GM21515 (cell line): ENCODE measurements around the gene ATP2A3.
"Not testable (repeated sequence)": the region's sequence is repeated elsewhere in the genome, so short reads cannot be mapped to it uniquely, and the experiment has no call there.

ENCODE experiments used
- ATAC-seq: cut with Tn5 transposase; IDR thresholded peaks from one replicate; pipeline ENCODE4 v1.9.1; 2021; ENCODE audit not compliant: unreplicated experiment

Gene ATP2A3

GRCh38 chr17:3956983-3957382 lies 7.3 kb downstream of the ATP2A3 start:
- ATAC-seq = no peak

DNA sequence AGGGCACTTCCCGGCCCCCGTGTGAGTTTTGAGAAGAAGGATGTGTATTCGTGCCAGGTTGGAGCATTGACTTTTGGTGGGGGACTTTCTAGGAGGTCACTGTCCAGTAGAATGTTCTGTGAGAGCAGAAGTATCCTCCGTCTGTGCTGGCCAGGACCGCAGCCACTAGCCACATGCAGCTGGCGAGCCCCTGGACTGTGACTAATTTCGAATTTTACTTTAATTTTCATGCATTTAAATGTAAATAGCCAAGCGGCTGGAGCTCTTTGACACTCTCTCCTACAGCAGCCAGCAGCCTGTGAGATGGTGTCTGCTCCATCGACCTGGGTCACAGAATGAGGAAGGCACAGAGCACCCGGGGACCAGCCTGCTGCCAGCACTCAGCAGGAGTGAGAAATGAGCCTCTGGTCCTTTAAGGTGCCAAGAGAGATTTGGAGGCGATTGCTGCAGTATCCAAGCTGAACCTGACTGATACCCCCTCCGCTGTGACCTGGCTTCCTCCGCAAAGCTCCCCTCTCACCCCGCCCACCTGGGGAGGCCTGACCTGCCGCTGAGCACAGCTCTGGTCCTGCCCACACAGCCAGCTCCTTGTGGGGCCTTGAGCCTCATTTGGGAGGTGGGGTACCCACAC lies 7.8 kb downstream of the ATP2A3 start:
- ATAC-seq = no peak

DNA sequence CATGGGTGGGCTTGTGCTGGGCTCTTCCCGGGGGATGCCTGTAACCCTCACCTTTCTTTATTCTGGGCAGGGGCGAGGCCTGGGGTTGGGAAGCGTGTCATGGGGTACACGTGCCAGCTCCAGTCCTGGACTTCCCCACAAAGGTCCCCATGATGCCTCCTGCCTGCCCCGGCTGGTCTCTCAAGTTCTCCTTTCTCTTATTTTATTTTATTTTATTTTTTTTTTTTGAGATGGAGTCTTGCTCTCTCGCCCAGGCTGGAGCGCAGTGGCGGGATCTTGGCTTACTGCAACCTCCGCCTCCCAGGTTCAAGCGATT lies 8.6 kb downstream of the ATP2A3 start:
- ATAC-seq = no peak

GRCh38 chr17:3954976-3955672 lies 9.1 kb downstream of the ATP2A3 start:
- no peak for ATAC-seq

DNA sequence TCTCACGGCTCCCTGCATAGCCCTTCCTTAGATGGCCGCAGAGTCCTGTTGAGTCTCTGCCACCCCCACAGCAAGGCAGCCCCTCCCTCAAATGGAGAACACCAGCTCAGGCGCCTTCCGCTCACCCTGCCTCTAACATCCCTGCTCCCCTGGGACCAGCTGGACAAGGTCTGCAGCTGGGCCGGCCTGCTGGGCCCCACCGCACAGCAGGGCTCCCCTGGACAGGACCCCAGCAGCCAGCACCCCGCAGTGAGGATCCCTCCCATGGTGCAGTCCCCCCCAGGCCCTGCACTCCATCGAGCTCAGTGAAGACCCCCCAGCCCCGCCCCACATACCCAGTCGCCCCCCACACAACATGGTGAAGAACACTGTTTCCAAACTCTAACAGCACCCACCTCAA lies 10.2 kb downstream of the ATP2A3 start:
- no peak for ATAC-seq

GRCh38 chr17:3953542-3953941 lies 10.7 kb downstream of the ATP2A3 start:
- ATAC-seq = no peak

- ATAC-seq = no peak
These were observed 12.1 kb downstream of the ATP2A3 start for GRCh38 chr17:3952186-3952585.

- ATAC-seq = no peak
These were observed 12.8 kb downstream of the ATP2A3 start for GRCh38 chr17:3951420-3951819.

GRCh38 chr17:3951003-3951402 lies 13.2 kb downstream of the ATP2A3 start:
- ATAC-seq = no peak

GRCh38 chr17:3950584-3950983 lies 13.7 kb downstream of the ATP2A3 start:
- ATAC-seq = no peak

- no peak for ATAC-seq
These were observed 14.8 kb downstream of the ATP2A3 start for GRCh38 chr17:3949418-3949817.

DNA sequence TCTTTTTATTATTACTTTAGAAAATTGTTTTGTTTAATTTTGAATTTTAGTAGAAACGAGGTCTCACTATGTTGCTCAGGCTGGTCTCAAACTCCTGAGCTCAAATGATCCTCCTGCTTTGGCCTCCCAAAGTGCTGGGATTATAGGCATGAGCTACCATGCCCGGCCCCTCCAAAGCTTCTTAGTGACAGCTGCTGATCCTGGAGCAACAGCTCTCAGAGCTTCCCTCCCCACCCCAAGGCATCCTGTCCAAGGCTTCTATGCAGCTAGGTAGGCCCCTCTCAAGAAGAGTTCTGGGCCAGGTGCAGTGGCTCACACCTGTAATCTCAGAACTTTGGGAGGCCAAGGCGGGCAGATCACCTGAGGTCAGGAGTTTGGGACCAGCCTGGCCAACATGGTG lies 15.7 kb downstream of the ATP2A3 start:
- ATAC-seq = not testable (repeated sequence)

GRCh38 chr17:3947318-3947810 lies 16.9 kb downstream of the ATP2A3 start:
- ATAC-seq = no peak

- no peak for ATAC-seq
These were observed 17.5 kb downstream of the ATP2A3 start for GRCh38 chr17:3946711-3947235.

DNA sequence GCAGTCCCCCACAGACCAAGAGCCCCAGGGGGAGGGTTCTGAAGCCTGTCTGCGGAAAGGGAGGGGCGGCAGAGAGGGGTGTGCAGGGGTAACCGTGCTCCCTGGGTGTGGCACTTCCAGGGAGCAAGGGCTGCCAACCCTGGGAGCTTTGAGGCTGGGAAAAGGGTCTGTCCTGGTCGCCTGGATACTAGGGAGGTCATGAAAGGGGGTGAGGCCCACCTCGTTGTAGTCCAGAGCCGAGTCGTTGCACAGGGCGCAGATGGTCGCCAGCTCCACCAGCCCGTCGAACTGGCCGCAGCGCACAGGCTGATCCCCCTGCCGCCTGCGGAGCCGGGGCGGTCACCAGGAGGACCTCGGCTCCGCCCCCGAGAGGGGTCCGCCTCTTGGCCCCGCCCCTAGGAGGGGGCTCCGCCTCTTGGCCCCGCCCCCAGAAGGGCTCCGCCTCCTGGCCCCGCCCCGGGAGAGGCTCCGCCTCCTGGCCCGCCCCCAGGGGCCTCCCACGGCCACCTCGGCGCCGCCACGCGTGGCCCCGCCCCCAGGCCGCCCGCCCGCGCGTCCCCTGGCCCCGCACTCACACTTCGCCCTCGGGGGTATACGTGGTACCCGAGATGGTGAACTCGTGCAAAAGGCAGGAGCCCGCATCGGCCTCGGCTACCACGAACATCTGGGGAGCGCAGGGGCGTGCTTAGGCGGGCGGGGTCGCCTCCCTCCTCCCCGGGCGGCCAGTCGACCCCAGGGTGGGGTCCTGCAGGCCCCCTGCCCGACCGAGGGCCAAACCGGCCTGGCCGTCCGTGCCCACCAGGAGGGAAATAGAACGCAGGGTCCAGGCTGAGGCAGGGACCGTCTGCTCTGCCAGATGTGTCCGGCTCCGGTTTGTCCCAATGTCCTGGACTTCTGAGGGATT lies 19.5 kb downstream of the ATP2A3 start:
- no peak for ATAC-seq

DNA sequence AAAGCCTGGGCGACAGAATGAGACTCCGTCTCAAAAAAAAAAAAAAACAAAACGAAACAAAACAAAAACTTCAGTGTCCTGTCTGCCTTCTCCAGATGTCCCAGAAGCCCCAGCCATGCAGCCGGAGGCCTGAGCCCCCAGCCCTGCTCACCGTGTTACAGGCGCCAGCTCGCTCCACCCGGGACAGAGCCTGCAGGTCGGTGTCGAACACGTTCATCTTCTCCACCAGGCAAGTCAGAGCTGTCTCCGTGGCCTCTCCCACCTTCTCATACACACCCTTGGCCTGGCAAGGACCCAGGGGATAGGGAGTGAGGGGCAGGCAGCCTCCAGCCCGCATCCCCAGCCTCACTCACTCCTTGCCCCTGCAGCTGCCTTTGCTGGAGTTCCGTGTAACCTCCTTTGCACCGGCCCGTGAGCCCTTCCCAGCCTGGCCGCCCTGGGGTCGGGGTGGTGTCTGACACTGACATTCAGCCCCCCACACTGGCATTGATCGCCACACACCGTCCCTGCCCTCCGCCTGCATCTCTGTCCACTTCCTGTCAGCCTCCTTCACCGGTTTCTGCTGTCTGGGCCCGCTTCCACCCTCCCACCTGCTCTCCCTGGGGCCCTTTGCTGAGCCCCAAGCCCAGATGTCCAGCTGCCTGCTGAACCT lies 20.9 kb downstream of the ATP2A3 start:
- no peak for ATAC-seq

GRCh38 chr17:3940965-3941698 lies 23.1 kb downstream of the ATP2A3 start:
- ATAC-seq = no peak

- ATAC-seq = no peak
These were observed 26.9 kb downstream of the ATP2A3 start for GRCh38 chr17:3937359-3937758.

GRCh38 chr17:3935825-3936355 lies 28.3 kb downstream of the ATP2A3 start:
- no peak for ATAC-seq

DNA sequence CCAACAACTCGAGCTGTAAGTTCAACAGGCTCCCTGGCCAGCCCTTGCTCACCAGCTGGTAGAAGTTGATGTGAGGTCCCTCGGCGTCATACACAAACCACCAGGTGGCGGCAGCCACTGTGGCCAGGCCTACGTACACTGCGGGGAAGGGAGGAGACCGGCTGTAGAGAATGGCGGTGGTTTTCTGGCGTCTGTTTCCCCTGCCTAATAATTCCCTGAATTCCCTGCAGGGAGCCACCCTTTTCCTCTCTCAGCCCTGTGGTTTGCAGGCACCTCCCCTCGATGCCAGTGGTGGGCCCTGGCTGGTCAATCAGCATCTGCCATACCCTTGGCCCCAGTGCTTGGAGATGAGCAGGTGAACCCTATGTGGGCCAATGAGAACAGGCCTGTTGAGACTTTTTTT lies 29.1 kb downstream of the ATP2A3 start:
- ATAC-seq = no peak
